ENCODE data around the gene DEGS1. TPM values are rescaled to one million over a fixed set of nuclear protein-coding genes. Genes with fewer than 3 reads are reported as not detected.

The DEGS1 gene
- polyA plus RNA-seq (2013, experiment 1 of 2), result 29.5 TPM
- 29.2 TPM for polyA plus RNA-seq (2013, experiment 2 of 2)

- peak; percentile 90 for DNase-seq (ENCODE audit: low spot score)
These were observed at the start of gene DEGS1 for GRCh38 chr1:224182866-224183590. TSS of gene DEGS1 (plus strand) at chr1:224183240. CDS start at chr1:224183337, 97 bp downstream.

DNA sequence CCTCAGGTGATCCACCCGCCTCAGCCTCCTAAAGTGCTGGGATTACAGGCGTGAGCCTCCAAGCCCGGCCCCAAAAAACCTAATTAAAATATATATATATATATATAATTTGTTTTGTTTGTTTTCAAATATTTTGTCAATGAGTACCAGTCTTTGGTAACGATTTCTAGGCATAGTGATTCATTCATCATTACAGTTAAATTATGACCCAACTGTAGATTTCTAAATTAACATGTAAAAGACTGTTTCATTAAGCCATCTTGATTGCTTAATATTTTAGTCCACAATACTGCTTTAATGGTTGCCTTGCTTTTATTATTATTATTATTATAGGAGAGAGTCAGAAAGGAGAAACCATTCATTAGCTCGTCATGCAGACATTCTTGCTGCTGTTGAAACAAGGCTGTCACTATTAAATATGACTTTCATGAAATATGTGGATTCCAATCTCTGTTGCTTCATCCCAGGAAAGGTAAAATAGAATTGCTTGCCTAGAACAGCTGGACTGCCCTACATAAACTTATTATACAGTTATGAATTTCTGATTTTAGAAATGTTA, 49.2 kb upstream of the DEGS1 start:
- Histone ChIP-seq H2AFZ (ENCODE audit: low read length) (no peak overlapping the region), H3K27me3 (ENCODE audit: control insufficient read depth in 3 of 3, insufficient read depth in 3 of 3, low read depth in 1 of 3, low read length in 3 of 3) (no peaks in the 10 kb centered on the region), H3K4me2 (ENCODE audit: insufficient read depth, low read length, poor library complexity, severe bottlenecking) (no peak overlapping the region), H4K8ac (ENCODE audit: low read depth, low read length) (no peak overlapping the region), H2AK5ac (ENCODE audit: low read depth, low read length) (no peak overlapping the region), H3K27ac (replicated peaks; ENCODE audit: low read length) (no peak overlapping the region), H2BK12ac (ENCODE audit: low read length) (no peak overlapping the region), H3K4me3 (ENCODE audit: low read length in 2 of 2) (no peak overlapping the region), H3K18ac (ENCODE audit: low read length) (no peak overlapping the region), H4K91ac (ENCODE audit: low read depth, low read length, poor library complexity) (no peak overlapping the region), H3K36me3 (replicated peaks in 1 of 2; ENCODE audit: control insufficient read depth in 2 of 2, insufficient read depth in 2 of 2, low read length in 2 of 2) (peaks cover 8 to 77% of the 10 kb centered on the region in 2 donors), H3K4ac (ENCODE audit: low read length) (no peak overlapping the region), H3K14ac (ENCODE audit: low read length) (no peak overlapping the region), H3K4me1 (ENCODE audit: control insufficient read depth in 2 of 2, insufficient read depth in 1 of 2, low read depth in 1 of 2, low read length in 2 of 2) (no peaks in the 10 kb centered on the region), H2BK5ac (ENCODE audit: low read length) (no peak overlapping the region), H3K23ac (ENCODE audit: low read depth, low read length, poor library complexity) (no peak overlapping the region), H2BK120ac (ENCODE audit: low read depth, low read length) (no peak overlapping the region), H2BK15ac (ENCODE audit: low read length) (no peak overlapping the region), H3K9ac (ENCODE audit: low read depth, low read length, poor library complexity) (no peak overlapping the region), H3K9me3 (replicated peaks in 1 of 2; ENCODE audit: control insufficient read depth in 2 of 2, insufficient read depth in 1 of 2, low read depth in 1 of 2, low read length in 2 of 2) (peaks cover 0 to 21% of the 10 kb centered on the region in 2 donors), H3K79me1 (ENCODE audit: low read depth, low read length) (no peaks in the 10 kb centered on the region)
- DNase-seq (ENCODE audit: low spot score), result no peak
- no CpG with 5 or more reads among the region's 5 CpGs for WGBS, 2 donors (ENCODE audit: extremely low coverage in 2 of 2, insufficient read length in 2 of 2, insufficient replicate concordance in 1 of 2)

More at GRCh38 chr1:224182866-224183590, at the start of gene DEGS1:
- H2BK120ac ChIP-seq (ENCODE audit: low read depth, low read length), result no peak within 1 kb of the TSS
- peaks cover 4 to 5% of the 10 kb centered on the region in 2 donors for H3K4me1 ChIP-seq (ENCODE audit: control insufficient read depth in 2 of 2, insufficient read depth in 1 of 2, low read depth in 1 of 2, low read length in 2 of 2)
- H3K27me3 ChIP-seq (ENCODE audit: control insufficient read depth in 3 of 3, insufficient read depth in 3 of 3, low read depth in 1 of 3, low read length in 3 of 3), result no peaks in the 10 kb centered on the region
- H3K23ac ChIP-seq (ENCODE audit: low read depth, low read length, poor library complexity), result peak within 1 kb of the TSS; percentile 96
- peak within 1 kb of the TSS; percentile 80 for H3K4me2 ChIP-seq (ENCODE audit: insufficient read depth, low read length, poor library complexity, severe bottlenecking)
- peak within 1 kb of the TSS; percentile 94 for H2AFZ ChIP-seq (ENCODE audit: low read length)
- H3K14ac ChIP-seq (ENCODE audit: low read length), result peak within 1 kb of the TSS; percentile 97
- H3K36me3 ChIP-seq (replicated peaks in 1 of 2; ENCODE audit: control insufficient read depth in 2 of 2, insufficient read depth in 2 of 2, low read length in 2 of 2), result peaks cover 0 to 22% of the 10 kb centered on the region in 2 donors
- peak within 1 kb of the TSS; percentile 75 for H2AK5ac ChIP-seq (ENCODE audit: low read depth, low read length)
- no peak within 1 kb of the TSS for H3K4ac ChIP-seq (ENCODE audit: low read length)
- H3K79me1 ChIP-seq (ENCODE audit: low read depth, low read length), result peaks cover 4% of the 10 kb centered on the region
- peak within 1 kb of the TSS; percentile 97 for H3K18ac ChIP-seq (ENCODE audit: low read length)
- H2BK15ac ChIP-seq (ENCODE audit: low read length), result peak within 1 kb of the TSS; percentile 58
- peak within 1 kb of the TSS; percentile 93 to 96 for H3K4me3 ChIP-seq (ENCODE audit: low read length in 2 of 2)
- H4K91ac ChIP-seq (ENCODE audit: low read depth, low read length, poor library complexity), result peak within 1 kb of the TSS; percentile 43
- peak within 1 kb of the TSS; percentile 88 for H3K27ac ChIP-seq (replicated peaks; ENCODE audit: low read length)
- H2BK5ac ChIP-seq (ENCODE audit: low read length), result peak within 1 kb of the TSS; percentile 82
- WGBS, 2 donors (ENCODE audit: extremely low coverage in 2 of 2, insufficient read length in 2 of 2, insufficient replicate concordance in 1 of 2), result no CpG with 5 or more reads among the region's 94 CpGs
- H3K9me3 ChIP-seq (replicated peaks in 1 of 2; ENCODE audit: control insufficient read depth in 2 of 2, insufficient read depth in 1 of 2, low read depth in 1 of 2, low read length in 2 of 2), result peaks cover 2 to 12% of the 10 kb centered on the region in 2 donors
- H3K9ac ChIP-seq (ENCODE audit: low read depth, low read length, poor library complexity), result peak within 1 kb of the TSS; percentile 97
- no peak within 1 kb of the TSS for H4K8ac ChIP-seq (ENCODE audit: low read depth, low read length)
- peak within 1 kb of the TSS; percentile 16 for H2BK12ac ChIP-seq (ENCODE audit: low read length)

DNA sequence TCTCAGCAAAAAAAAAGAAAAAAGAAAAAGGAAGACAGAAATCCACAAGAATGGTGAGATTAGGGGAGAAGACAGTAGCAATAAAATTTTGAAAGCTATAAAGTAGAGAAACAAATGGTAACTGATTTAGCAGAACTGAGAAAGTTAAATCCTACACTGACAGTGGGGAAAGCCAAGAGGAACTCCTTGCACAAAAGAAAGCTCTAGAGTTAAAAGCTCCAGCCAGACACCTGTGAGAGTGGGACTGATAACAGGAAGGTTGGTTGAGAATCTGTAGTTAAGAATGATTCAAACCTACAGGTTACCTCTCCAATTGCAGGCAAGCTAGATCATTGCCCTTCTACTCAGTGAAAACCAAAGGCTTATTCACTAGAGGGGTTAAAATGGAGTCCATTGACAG, 45.5 kb upstream of the DEGS1 start:
- no peak for DNase-seq (ENCODE audit: low spot score)
- Histone ChIP-seq H3K27ac (replicated peaks; ENCODE audit: low read length) (no peak overlapping the region), H2BK12ac (ENCODE audit: low read length) (no peak overlapping the region), H3K9ac (ENCODE audit: low read depth, low read length, poor library complexity) (no peak overlapping the region), H2BK5ac (ENCODE audit: low read length) (no peak overlapping the region), H3K4me3 (ENCODE audit: low read length in 2 of 2) (no peak overlapping the region), H3K4me2 (ENCODE audit: insufficient read depth, low read length, poor library complexity, severe bottlenecking) (no peak overlapping the region), H3K27me3 (ENCODE audit: control insufficient read depth in 3 of 3, insufficient read depth in 3 of 3, low read depth in 1 of 3, low read length in 3 of 3) (no peaks in the 10 kb centered on the region), H2AFZ (ENCODE audit: low read length) (no peak overlapping the region), H3K79me1 (ENCODE audit: low read depth, low read length) (no peaks in the 10 kb centered on the region), H3K36me3 (replicated peaks in 1 of 2; ENCODE audit: control insufficient read depth in 2 of 2, insufficient read depth in 2 of 2, low read length in 2 of 2) (peaks cover 3 to 74% of the 10 kb centered on the region in 2 donors), H3K9me3 (replicated peaks in 1 of 2; ENCODE audit: control insufficient read depth in 2 of 2, insufficient read depth in 1 of 2, low read depth in 1 of 2, low read length in 2 of 2) (no peaks in the 10 kb centered on the region), H2AK5ac (ENCODE audit: low read depth, low read length) (no peak overlapping the region), H3K4ac (ENCODE audit: low read length) (no peak overlapping the region), H4K91ac (ENCODE audit: low read depth, low read length, poor library complexity) (no peak overlapping the region), H3K23ac (ENCODE audit: low read depth, low read length, poor library complexity) (no peak overlapping the region), H4K8ac (ENCODE audit: low read depth, low read length) (no peak overlapping the region), H3K4me1 (ENCODE audit: control insufficient read depth in 2 of 2, insufficient read depth in 1 of 2, low read depth in 1 of 2, low read length in 2 of 2) (no peaks in the 10 kb centered on the region), H3K18ac (ENCODE audit: low read length) (no peak overlapping the region), H3K14ac (ENCODE audit: low read length) (no peak overlapping the region), H2BK120ac (ENCODE audit: low read depth, low read length) (no peak overlapping the region), H2BK15ac (ENCODE audit: low read length) (no peak overlapping the region)

- Histone ChIP-seq H2BK120ac (ENCODE audit: low read depth, low read length) (no peak overlapping the region), H3K18ac (ENCODE audit: low read length) (no peak overlapping the region), H3K79me1 (ENCODE audit: low read depth, low read length) (no peaks in the 10 kb centered on the region), H3K9me3 (replicated peaks in 1 of 2; ENCODE audit: control insufficient read depth in 2 of 2, insufficient read depth in 1 of 2, low read depth in 1 of 2, low read length in 2 of 2) (no peaks in the 10 kb centered on the region), H3K14ac (ENCODE audit: low read length) (no peak overlapping the region), H3K4me2 (ENCODE audit: insufficient read depth, low read length, poor library complexity, severe bottlenecking) (no peak overlapping the region), H3K4me3 (ENCODE audit: low read length in 2 of 2) (no peak overlapping the region), H3K36me3 (replicated peaks in 1 of 2; ENCODE audit: control insufficient read depth in 2 of 2, insufficient read depth in 2 of 2, low read length in 2 of 2) (peaks cover 3 to 71% of the 10 kb centered on the region in 2 donors), H3K27ac (replicated peaks; ENCODE audit: low read length) (no peak overlapping the region), H2AK5ac (ENCODE audit: low read depth, low read length) (no peak overlapping the region), H3K23ac (ENCODE audit: low read depth, low read length, poor library complexity) (no peak overlapping the region), H2BK12ac (ENCODE audit: low read length) (no peak overlapping the region), H3K4ac (ENCODE audit: low read length) (no peak overlapping the region), H3K27me3 (ENCODE audit: control insufficient read depth in 3 of 3, insufficient read depth in 3 of 3, low read depth in 1 of 3, low read length in 3 of 3) (no peaks in the 10 kb centered on the region), H3K9ac (ENCODE audit: low read depth, low read length, poor library complexity) (no peak overlapping the region), H4K8ac (ENCODE audit: low read depth, low read length) (no peak overlapping the region), H2BK15ac (ENCODE audit: low read length) (no peak overlapping the region), H4K91ac (ENCODE audit: low read depth, low read length, poor library complexity) (no peak overlapping the region), H2AFZ (ENCODE audit: low read length) (no peak overlapping the region), H3K4me1 (ENCODE audit: control insufficient read depth in 2 of 2, insufficient read depth in 1 of 2, low read depth in 1 of 2, low read length in 2 of 2) (no peaks in the 10 kb centered on the region), H2BK5ac (ENCODE audit: low read length) (no peak overlapping the region)
- no CpG with 5 or more reads among the region's 3 CpGs for WGBS, 2 donors (ENCODE audit: extremely low coverage in 2 of 2, insufficient read length in 2 of 2, insufficient replicate concordance in 1 of 2)
- DNase-seq (ENCODE audit: low spot score), result no peak
These were observed 44.8 kb upstream of the DEGS1 start for GRCh38 chr1:224138198-224138597.
